ENCODE data around the gene STAU1.
"Not testable (repeated sequence)": the region's sequence is repeated elsewhere in the genome, so short reads cannot be mapped to it uniquely, and the experiment has no call there.

STAU1 gene

DNA sequence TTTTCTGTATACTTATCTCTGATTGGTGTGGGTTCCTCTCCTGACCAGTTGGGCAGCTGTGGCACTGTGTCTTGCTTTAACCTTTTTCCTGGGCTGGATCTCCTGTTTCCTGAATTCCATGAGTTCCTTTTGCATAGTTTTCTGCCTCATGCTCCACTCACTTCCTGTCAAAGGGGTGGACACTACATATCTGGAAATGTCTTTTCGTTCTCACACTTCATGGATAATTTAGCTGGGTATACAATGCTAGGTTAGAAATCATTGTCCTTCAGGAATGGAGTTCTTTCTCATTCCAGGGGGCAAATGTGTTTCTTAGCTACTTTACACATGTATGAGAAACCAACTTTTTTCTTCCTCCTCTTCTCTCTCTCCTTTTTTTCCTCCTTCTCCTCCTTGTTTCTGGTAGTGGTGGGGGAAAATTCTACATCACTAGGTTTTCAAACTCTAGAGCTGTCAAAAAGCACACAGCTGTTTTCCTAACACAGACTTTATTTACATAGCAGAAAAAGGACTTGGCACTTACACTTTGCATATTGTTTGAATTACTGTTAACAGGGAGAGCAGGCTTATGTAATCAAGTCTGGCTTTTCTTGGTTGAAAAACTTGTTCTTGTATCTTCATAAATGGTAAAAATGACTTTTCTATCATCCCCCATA, 22.1 kb upstream of the STAU1 start:
- no peak overlapping the region for H3K27ac ChIP-seq
- no peaks in the 10 kb centered on the region for H4K20me1 ChIP-seq
- no peak for TF ChIP-seq Cebpa-rat (IDR thresholded peaks at IDR 0.05)
- H3K36me3 ChIP-seq, result no peaks in the 10 kb centered on the region
- no peak overlapping the region for H3K9ac ChIP-seq
- H3K27me3 ChIP-seq, result no peaks in the 10 kb centered on the region
- H3K4me3 ChIP-seq, result no peak overlapping the region
- no peak overlapping the region for H3K4me2 ChIP-seq
- peaks cover 39% of the 10 kb centered on the region for H3K9me3 ChIP-seq
- H3K4me1 ChIP-seq, result no peaks in the 10 kb centered on the region

DNA sequence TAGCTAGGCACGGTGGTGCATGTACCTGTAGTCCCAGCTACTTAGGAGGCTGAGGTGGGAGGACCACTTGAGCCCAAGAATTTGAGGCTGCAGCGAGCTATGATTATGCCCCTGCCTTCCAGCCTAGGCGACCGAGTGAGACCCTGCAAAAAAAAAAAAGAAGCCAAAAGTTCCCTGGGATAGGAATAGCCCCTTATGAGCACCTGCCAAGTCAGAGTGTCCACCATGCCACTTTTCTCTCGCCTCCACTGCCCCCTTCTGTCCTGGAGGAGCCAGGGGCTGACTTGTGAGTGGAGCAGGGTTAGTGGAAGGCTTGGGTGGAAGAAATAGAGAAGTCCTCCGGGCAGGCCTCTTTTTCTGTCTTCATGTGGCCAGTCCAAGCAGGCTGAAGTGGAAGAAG, 18.9 kb upstream of the STAU1 start:
- H3K4me2 ChIP-seq, result no peak overlapping the region
- H3K4me3 ChIP-seq, result no peak overlapping the region
- no peak overlapping the region for H3K9ac ChIP-seq
- H3K4me1 ChIP-seq, result no peaks in the 10 kb centered on the region
- TF ChIP-seq Cebpa-rat (IDR thresholded peaks at IDR 0.05), result no peak
- H4K20me1 ChIP-seq, result no peaks in the 10 kb centered on the region
- peaks cover 37% of the 10 kb centered on the region for H3K9me3 ChIP-seq
- H3K27ac ChIP-seq, result no peak overlapping the region
- no peaks in the 10 kb centered on the region for H3K27me3 ChIP-seq
- H3K36me3 ChIP-seq, result no peaks in the 10 kb centered on the region

- H3K4me1 ChIP-seq, result no peaks in the 10 kb centered on the region
- no peak overlapping the region for H3K4me3 ChIP-seq
- H3K36me3 ChIP-seq, result no peaks in the 10 kb centered on the region
- H4K20me1 ChIP-seq, result no peaks in the 10 kb centered on the region
- no peak overlapping the region for H3K27ac ChIP-seq
- no peak overlapping the region for H3K4me2 ChIP-seq
- H3K9me3 ChIP-seq, result 0 out of 2 replicates have a peak, but pooled peaks cover 3% of the 10 kb centered on the region
- TF ChIP-seq Cebpa-rat (IDR thresholded peaks at IDR 0.05), result no peak
- no peaks in the 10 kb centered on the region for H3K27me3 ChIP-seq
- H3K9ac ChIP-seq, result no peak overlapping the region
These were observed 15.6 kb upstream of the STAU1 start for GRCh38 chr20:49203746-49204145.

DNA sequence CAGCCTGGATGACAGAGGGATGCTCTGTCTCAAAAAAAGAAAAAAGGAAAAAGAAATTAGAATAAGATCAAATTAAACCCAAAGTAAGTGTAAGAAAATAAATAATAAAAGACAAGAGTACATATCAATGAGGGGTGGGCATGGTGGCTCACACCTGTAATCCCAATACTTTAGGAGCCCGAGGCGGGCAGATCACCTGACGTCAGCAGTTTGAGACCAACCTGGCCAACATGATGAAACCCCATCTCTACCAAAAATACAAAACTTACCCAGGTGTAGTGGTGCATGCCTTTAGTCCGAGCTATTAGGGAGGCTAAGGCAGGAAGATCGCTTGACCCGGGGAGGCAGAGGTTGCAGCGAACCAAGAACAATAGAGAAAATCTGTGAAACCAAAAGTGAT, 14.9 kb upstream of the STAU1 start:
- Histone ChIP-seq H3K4me1 (no peaks in the 10 kb centered on the region), H3K36me3 (no peaks in the 10 kb centered on the region), H3K4me3 (no peak overlapping the region), H3K9ac (no peak overlapping the region), H4K20me1 (no peaks in the 10 kb centered on the region), H3K27ac (no peak overlapping the region), H3K27me3 (no peaks in the 10 kb centered on the region), H3K9me3 (0 out of 2 replicates have a peak, but pooled peaks cover 3% of the 10 kb centered on the region), H3K4me2 (no peak overlapping the region)
- TF ChIP-seq Cebpa-rat (IDR thresholded peaks at IDR 0.05), result no peak

DNA sequence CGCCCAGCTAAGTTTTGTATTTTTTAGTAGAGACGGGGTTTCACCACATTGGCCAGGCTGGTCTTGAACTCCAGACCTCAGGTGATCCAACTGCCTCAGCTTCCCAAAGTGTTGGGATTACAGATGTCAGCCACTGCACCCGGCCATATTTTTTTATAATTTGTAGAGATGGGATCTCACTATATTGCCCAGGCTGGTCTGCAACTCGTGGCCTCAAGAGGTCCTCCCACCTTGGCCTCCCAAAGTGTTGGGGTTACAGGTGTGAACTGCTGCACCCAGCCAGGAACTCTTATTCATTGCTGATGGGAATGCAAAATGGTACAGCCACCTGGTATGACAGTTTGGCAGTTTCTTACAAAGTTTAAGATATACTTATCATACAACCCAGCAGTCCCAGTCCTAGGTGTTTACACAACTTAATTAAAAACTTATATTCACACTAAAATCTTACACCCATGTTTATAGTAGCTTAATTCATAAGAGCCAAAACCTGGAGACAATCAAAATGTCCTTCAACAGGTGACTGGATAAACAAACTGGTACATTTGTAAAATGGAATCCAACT, 11.7 kb upstream of the STAU1 start:
- H3K4me2 ChIP-seq, result no peak overlapping the region
- H3K36me3 ChIP-seq, result no peaks in the 10 kb centered on the region
- H3K27me3 ChIP-seq, result no peaks in the 10 kb centered on the region
- no peaks in the 10 kb centered on the region for H4K20me1 ChIP-seq
- TF ChIP-seq Cebpa-rat (IDR thresholded peaks at IDR 0.05), result no peak
- no peak overlapping the region for H3K27ac ChIP-seq
- no peak overlapping the region for H3K4me3 ChIP-seq
- H3K9me3 ChIP-seq, result no peaks in the 10 kb centered on the region
- no peaks in the 10 kb centered on the region for H3K4me1 ChIP-seq
- no peak overlapping the region for H3K9ac ChIP-seq

GRCh38 chr20:49192944-49193518, 4.9 kb upstream of the STAU1 start:
- H3K9me3 ChIP-seq, result not testable (repeated sequence)

DNA sequence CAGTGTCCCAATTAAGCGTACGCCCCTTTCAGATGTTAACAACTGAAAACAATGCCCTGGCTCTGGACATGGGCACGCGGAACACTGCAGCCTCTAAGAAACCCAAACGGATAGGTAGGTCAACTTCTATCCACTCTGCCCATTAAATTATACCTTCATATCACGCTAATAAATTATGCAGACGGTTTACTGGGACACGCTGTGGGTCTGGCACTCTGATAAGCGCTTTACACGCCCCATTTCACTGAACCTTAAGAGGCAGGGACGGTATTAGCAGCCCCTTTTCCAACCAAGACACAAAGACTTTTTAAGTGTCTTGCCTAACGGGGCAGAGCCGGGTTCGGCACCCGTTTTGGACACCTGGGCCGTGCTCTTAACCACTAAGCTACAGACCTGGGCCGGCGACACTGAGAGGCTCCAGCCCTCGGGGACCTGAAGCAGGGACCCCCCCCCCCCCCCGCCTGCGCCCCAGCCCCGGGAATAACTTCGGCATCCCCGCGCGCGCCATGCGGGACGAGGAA, 744 bp downstream of the STAU1 start:
- H3K9ac ChIP-seq, result peak overlapping the region; percentile 96
- H3K4me3 ChIP-seq, result peak overlapping the region; percentile 97
- peaks cover 30% of the 10 kb centered on the region for H3K4me1 ChIP-seq

More at GRCh38 chr20:49192944-49193518, 4.9 kb upstream of the STAU1 start:
- H3K4me2 ChIP-seq, H3K4me1 ChIP-seq, H3K36me3 ChIP-seq, H4K20me1 ChIP-seq, H3K27ac ChIP-seq, H3K27me3 ChIP-seq, H3K9ac ChIP-seq, H3K4me3 ChIP-seq: not testable (repeated sequence)

GRCh38 chr20:49186535-49187329, 1.4 kb downstream of the STAU1 start:
- H3K36me3 ChIP-seq, result peaks cover 15% of the 10 kb centered on the region; the same call in 1 of the 2 replicates
- peak overlapping the region; percentile 96 for H3K9ac ChIP-seq

More for the DNA sequence above, 744 bp downstream of the STAU1 start:
- Histone ChIP-seq H3K27ac (peak overlapping the region; percentile 96), H3K27me3 (no peaks in the 10 kb centered on the region), H3K9me3 (no peaks in the 10 kb centered on the region), H4K20me1 (peaks cover 51% of the 10 kb centered on the region), H3K36me3 (peaks cover 15% of the 10 kb centered on the region; the same call in 1 of the 2 replicates), H3K4me2 (peak overlapping the region; percentile 95)
- TF ChIP-seq Cebpa-rat (IDR thresholded peaks at IDR 0.05), result no peak

GRCh38 chr20:49185071-49185761, 2.9 kb downstream of the STAU1 start:
- Histone ChIP-seq H3K27ac (no peak overlapping the region), H3K4me2 (peak overlapping the region; percentile 95), H3K27me3 (no peaks in the 10 kb centered on the region), H3K9me3 (no peaks in the 10 kb centered on the region), H3K36me3 (peaks cover 15% of the 10 kb centered on the region; the same call in 1 of the 2 replicates), H4K20me1 (peaks cover 73% of the 10 kb centered on the region), H3K9ac (no peak overlapping the region), H3K4me3 (no peak overlapping the region), H3K4me1 (peaks cover 49% of the 10 kb centered on the region)
- TF ChIP-seq Cebpa-rat (IDR thresholded peaks at IDR 0.05), result no peak

More at GRCh38 chr20:49186535-49187329, 1.4 kb downstream of the STAU1 start:
- Histone ChIP-seq H3K27me3 (no peaks in the 10 kb centered on the region), H3K4me3 (peak overlapping the region; percentile 97), H3K9me3 (no peaks in the 10 kb centered on the region), H3K4me2 (peak overlapping the region; percentile 95), H3K4me1 (peaks cover 37% of the 10 kb centered on the region), H4K20me1 (peaks cover 58% of the 10 kb centered on the region), H3K27ac (peak overlapping the region; percentile 96)
- TF ChIP-seq Cebpa-rat (IDR thresholded peaks at IDR 0.05), result no peak
